Measurements from ENCODE around the gene NEK8. TPM values are rescaled to one million over a fixed set of nuclear protein-coding genes. Genes with fewer than 3 reads are reported as not detected.

Gene NEK8
- polyA plus RNA-seq, 1 donor, result 4.8 TPM

- WGBS (ENCODE audit: insufficient coverage, low lambda C conversion rate), result no CpG with 5 or more reads among the region's 10 CpGs
- H3K4me3 ChIP-seq (ENCODE audit: low read length), result no peak overlapping the region
- H3K27me3 ChIP-seq (ENCODE audit: control insufficient read depth, insufficient read depth, low read length), result no peaks in the 10 kb centered on the region
Measured at GRCh38 chr17:28700830-28701492, 27.6 kb upstream of the NEK8 start.

GRCh38 chr17:28702026-28702751, 26.4 kb upstream of the NEK8 start:
- no peak for DNase-seq
- H3K4me1 ChIP-seq (ENCODE audit: control insufficient read depth, insufficient read depth, low read length), result peaks cover 32% of the 10 kb centered on the region
- H3K27ac ChIP-seq (ENCODE audit: low read length), result no peak overlapping the region
- H3K36me3 ChIP-seq (ENCODE audit: control insufficient read depth, insufficient read depth, low read length), result peaks cover 86% of the 10 kb centered on the region
- no peaks in the 10 kb centered on the region for H3K9me3 ChIP-seq (ENCODE audit: control insufficient read depth, low read depth, low read length)
- no peaks in the 10 kb centered on the region for H3K27me3 ChIP-seq (ENCODE audit: control insufficient read depth, insufficient read depth, low read length)
- H3K4me3 ChIP-seq (ENCODE audit: low read length), result no peak overlapping the region
- no CpG with 5 or more reads among the region's 10 CpGs for WGBS (ENCODE audit: insufficient coverage, low lambda C conversion rate)

More at GRCh38 chr17:28700830-28701492, 27.6 kb upstream of the NEK8 start:
- no peak for DNase-seq
- Histone ChIP-seq H3K9me3 (ENCODE audit: control insufficient read depth, low read depth, low read length) (no peaks in the 10 kb centered on the region), H3K27ac (ENCODE audit: low read length) (no peak overlapping the region), H3K36me3 (ENCODE audit: control insufficient read depth, insufficient read depth, low read length) (peaks cover 92% of the 10 kb centered on the region), H3K4me1 (ENCODE audit: control insufficient read depth, insufficient read depth, low read length) (peaks cover 39% of the 10 kb centered on the region)

- Histone ChIP-seq H3K4me3 (ENCODE audit: low read length) (no peak overlapping the region), H3K27me3 (ENCODE audit: control insufficient read depth, insufficient read depth, low read length) (no peaks in the 10 kb centered on the region), H3K36me3 (ENCODE audit: control insufficient read depth, insufficient read depth, low read length) (peaks cover 80% of the 10 kb centered on the region), H3K27ac (ENCODE audit: low read length) (no peak overlapping the region), H3K9me3 (ENCODE audit: control insufficient read depth, low read depth, low read length) (no peaks in the 10 kb centered on the region), H3K4me1 (ENCODE audit: control insufficient read depth, insufficient read depth, low read length) (peaks cover 26% of the 10 kb centered on the region)
- no peak for DNase-seq
- no CpG with 5 or more reads among the region's 3 CpGs for whole genome bisulfite sequencing (ENCODE audit: insufficient coverage, low lambda C conversion rate)
Measured at GRCh38 chr17:28702752-28703150, 25.8 kb upstream of the NEK8 start.

GRCh38 chr17:28703552-28704218, 24.9 kb upstream of the NEK8 start:
- Histone ChIP-seq H3K4me1 (ENCODE audit: control insufficient read depth, insufficient read depth, low read length) (peaks cover 19% of the 10 kb centered on the region), H3K9me3 (ENCODE audit: control insufficient read depth, low read depth, low read length) (no peaks in the 10 kb centered on the region), H3K36me3 (ENCODE audit: control insufficient read depth, insufficient read depth, low read length) (peaks cover 73% of the 10 kb centered on the region), H3K27ac (ENCODE audit: low read length) (no peak overlapping the region), H3K27me3 (ENCODE audit: control insufficient read depth, insufficient read depth, low read length) (no peaks in the 10 kb centered on the region), H3K4me3 (ENCODE audit: low read length) (no peak overlapping the region)
- WGBS (ENCODE audit: insufficient coverage, low lambda C conversion rate), result 85% methylated on average over 5 of the region's 16 CpGs
- DNase-seq, result no peak

GRCh38 chr17:28704219-28704858, 24.2 kb upstream of the NEK8 start:
- no peak for DNase-seq
- Histone ChIP-seq H3K4me3 (ENCODE audit: low read length) (no peak overlapping the region), H3K27ac (ENCODE audit: low read length) (no peak overlapping the region), H3K9me3 (ENCODE audit: control insufficient read depth, low read depth, low read length) (no peaks in the 10 kb centered on the region), H3K4me1 (ENCODE audit: control insufficient read depth, insufficient read depth, low read length) (peaks cover 13% of the 10 kb centered on the region), H3K27me3 (ENCODE audit: control insufficient read depth, insufficient read depth, low read length) (no peaks in the 10 kb centered on the region), H3K36me3 (ENCODE audit: control insufficient read depth, insufficient read depth, low read length) (peaks cover 66% of the 10 kb centered on the region)
- no CpG with 5 or more reads among the region's 14 CpGs for WGBS (ENCODE audit: insufficient coverage, low lambda C conversion rate)

GRCh38 chr17:28705074-28705659, 23.4 kb upstream of the NEK8 start:
- peaks cover 58% of the 10 kb centered on the region for H3K36me3 ChIP-seq (ENCODE audit: control insufficient read depth, insufficient read depth, low read length)
- whole genome bisulfite sequencing (ENCODE audit: insufficient coverage, low lambda C conversion rate), result 60% methylated on average over 1 of the region's 5 CpGs
- no peaks in the 10 kb centered on the region for H3K9me3 ChIP-seq (ENCODE audit: control insufficient read depth, low read depth, low read length)
- peaks cover 12% of the 10 kb centered on the region for H3K4me1 ChIP-seq (ENCODE audit: control insufficient read depth, insufficient read depth, low read length)
- no peak for DNase-seq
- H3K27me3 ChIP-seq (ENCODE audit: control insufficient read depth, insufficient read depth, low read length), result no peaks in the 10 kb centered on the region
- H3K4me3 ChIP-seq (ENCODE audit: low read length), result no peak overlapping the region
- H3K27ac ChIP-seq (ENCODE audit: low read length), result no peak overlapping the region

GRCh38 chr17:28705728-28706334, 22.8 kb upstream of the NEK8 start:
- Histone ChIP-seq H3K36me3 (ENCODE audit: control insufficient read depth, insufficient read depth, low read length) (peaks cover 51% of the 10 kb centered on the region), H3K27ac (ENCODE audit: low read length) (no peak overlapping the region)

GRCh38 chr17:28706471-28707338, 21.9 kb upstream of the NEK8 start:
- Histone ChIP-seq H3K4me1 (ENCODE audit: control insufficient read depth, insufficient read depth, low read length) (peaks cover 14% of the 10 kb centered on the region), H3K27ac (ENCODE audit: low read length) (no peak overlapping the region), H3K9me3 (ENCODE audit: control insufficient read depth, low read depth, low read length) (peaks cover under 1% of the 10 kb centered on the region), H3K4me3 (ENCODE audit: low read length) (no peak overlapping the region), H3K36me3 (ENCODE audit: control insufficient read depth, insufficient read depth, low read length) (peaks cover 43% of the 10 kb centered on the region), H3K27me3 (ENCODE audit: control insufficient read depth, insufficient read depth, low read length) (no peaks in the 10 kb centered on the region)
- DNase-seq, result no peak
- no CpG with 5 or more reads among the region's 7 CpGs for WGBS (ENCODE audit: insufficient coverage, low lambda C conversion rate)

More at GRCh38 chr17:28705728-28706334, 22.8 kb upstream of the NEK8 start:
- Histone ChIP-seq H3K4me3 (ENCODE audit: low read length) (no peak overlapping the region), H3K4me1 (ENCODE audit: control insufficient read depth, insufficient read depth, low read length) (peaks cover 10% of the 10 kb centered on the region), H3K9me3 (ENCODE audit: control insufficient read depth, low read depth, low read length) (no peaks in the 10 kb centered on the region), H3K27me3 (ENCODE audit: control insufficient read depth, insufficient read depth, low read length) (no peaks in the 10 kb centered on the region)
- no peak for DNase-seq
- WGBS (ENCODE audit: insufficient coverage, low lambda C conversion rate), result no CpG with 5 or more reads among the region's 10 CpGs

- no CpG with 5 or more reads among the region's 2 CpGs for WGBS (ENCODE audit: insufficient coverage, low lambda C conversion rate)
Measured at GRCh38 chr17:28707339-28707720, 21.3 kb upstream of the NEK8 start.

More at GRCh38 chr17:28707339-28707720, 21.3 kb upstream of the NEK8 start:
- Histone ChIP-seq H3K27ac (ENCODE audit: low read length) (no peak overlapping the region), H3K4me1 (ENCODE audit: control insufficient read depth, insufficient read depth, low read length) (peaks cover 20% of the 10 kb centered on the region), H3K27me3 (ENCODE audit: control insufficient read depth, insufficient read depth, low read length) (no peaks in the 10 kb centered on the region), H3K36me3 (ENCODE audit: control insufficient read depth, insufficient read depth, low read length) (peaks cover 36% of the 10 kb centered on the region), H3K4me3 (ENCODE audit: low read length) (no peak overlapping the region), H3K9me3 (ENCODE audit: control insufficient read depth, low read depth, low read length) (peaks cover 7% of the 10 kb centered on the region)
- DNase-seq, result no peak

Measured in large intestine (tissue), 3 donors.